CD4-positive, alpha-beta T cell (primary cell): ENCODE measurements around the gene BRPF3. TPM values are rescaled to one million over a fixed set of nuclear protein-coding genes. Genes with fewer than 3 reads are reported as not detected.

Experiments used
- ATAC-seq: fragments of 200-7000 bp; cut with Tn5 transposase; one replicate; pipeline ENCODE4 v1.10.0; 2022; ENCODE audit warnings: mild to moderate bottlenecking; ENCODE audit not compliant: poor library complexity
- CTCF ChIA-PET: fragments of 350-600 bp; sonication (Branson Sonifier 250); formaldehyde crosslinking; loops from one replicate; lab custom pipeline; 2021; ENCODE audit warnings: antibody characterized with exemption, inconsistent platforms; lab: Charles Lee
- POLR2A ChIA-PET: fragments of 350-600 bp; sonication (Branson Sonifier 250); formaldehyde crosslinking; loops from one replicate; lab custom pipeline; 2021; ENCODE audit warnings: antibody characterized with exemption, inconsistent platforms; lab: Charles Lee
- DNase-seq, 14 experiments: peaks; one replicate each; pipeline ENCODE4 v3.0.0-alpha.2; 2013 to 2020; ENCODE audit warnings: mixed read lengths in 2 of 14
- H3K27ac ChIP-seq, 2 donors: one replicate each; pipeline versions ENCODE4 v1.5.1 to v1.7.0; 2013; ENCODE audit warnings: low read length in 2 of 2, low read depth in 1 of 2, mild to moderate bottlenecking in 1 of 2
- H3K27me3 ChIP-seq, 2 experiments: 1 replicate in 1 of 2; 2 replicates in 1 of 2; pipeline versions ENCODE4 v1.6.1 to v1.7.0; 2013; ENCODE audit warnings: low read length in 2 of 2, control low read depth in 1 of 2, mild to moderate bottlenecking in 1 of 2, moderate library complexity in 1 of 2; ENCODE audit not compliant: insufficient read depth in 2 of 2, control insufficient read depth in 1 of 2
- H3K36me3 ChIP-seq: one replicate; pipeline ENCODE4 v1.6.1; 2013; ENCODE audit warnings: low read length, control low read depth; ENCODE audit not compliant: insufficient read depth
- H3K4me1 ChIP-seq: one replicate; pipeline ENCODE4 v1.6.1; 2013; ENCODE audit warnings: low read length, control low read depth; ENCODE audit not compliant: insufficient read depth
- H3K4me3 ChIP-seq: one replicate; pipeline ENCODE4 v1.5.1; 2013; ENCODE audit warnings: mild to moderate bottlenecking, low read length, moderate library complexity
- H3K9me3 ChIP-seq, 2 experiments: 1 replicate in 1 of 2; 2 replicates in 1 of 2; pipeline versions ENCODE4 v1.6.1 to v1.7.0; 2013; ENCODE audit warnings: low read length in 2 of 2, mild to moderate bottlenecking in 2 of 2, control low read depth in 1 of 2, moderate library complexity in 1 of 2; ENCODE audit not compliant: control insufficient read depth in 1 of 2, insufficient read depth in 1 of 2
- H3K27ac Mint-ChIP-seq: one replicate; pipeline ENCODE4 v1.8.0; 2020; ENCODE audit warnings: mixed read lengths
- H3K27me3 Mint-ChIP-seq: one replicate; pipeline ENCODE4 v1.8.0; 2021; ENCODE audit warnings: mixed read lengths
- H3K36me3 Mint-ChIP-seq: one replicate; pipeline ENCODE4 v1.8.0; 2021; ENCODE audit warnings: low read depth, mixed read lengths
- H3K4me1 Mint-ChIP-seq: one replicate; pipeline ENCODE4 v1.8.0; 2021; ENCODE audit warnings: low read depth, mixed read lengths
- H3K4me3 Mint-ChIP-seq: one replicate; pipeline ENCODE4 v1.8.0; 2020; ENCODE audit warnings: mild to moderate bottlenecking, mixed read lengths
- H3K9me3 Mint-ChIP-seq: one replicate; pipeline ENCODE4 v1.8.0; 2020; ENCODE audit warnings: mixed read lengths
- CTCF ChIP-seq: fragments of 200-600 bp; IDR thresholded peaks from one replicate; pipeline ENCODE4 v1.8.0; 2022; ENCODE audit warnings: antibody characterized with exemption, mild to moderate bottlenecking
- intact Hi-C, 2 experiments: fragments of 100-400 bp; cut with DNase I in 1 of 2; cut with micrococcal nuclease in 1 of 2; formaldehyde crosslinking; loops; one replicate each; pipeline versions ENCODE4 v1.15.1 to v1.9.0; 2023 to 2025; cut with DNase I, micrococcal nuclease
- total RNA-seq, 174 experiments: library from RNA in 2 of 174; stranded (reverse) in 2 of 174; gene quantifications; one replicate each; pipeline ENCODE4 v1.2.3 and lab custom pipeline; 2021 to 2026

Gene BRPF3
- total RNA-seq, 2 experiments from 2014 or later, result 39.0 to 41.6 TPM

GRCh38 chr6:36197739-36198221, 1.2 kb downstream of the BRPF3 start:
- POLR2A ChIA-PET, result interaction anchor here (1.1 to 2.6 kb wide), 5 partner anchors 39 to 170 kb away, joined by 3 to 17 read pairs (median 6); partner anchors contain the start of gene MAPK14
- H3K4me3 ChIP-seq, result peak overlapping the region; percentile 68

GRCh38 chr6:36198986-36199385, 2.4 kb downstream of the BRPF3 start:
- Histone ChIP-seq H3K36me3 (peaks cover 16% of the 10 kb centered on the region), H3K4me1 (peaks cover 67% of the 10 kb centered on the region), H3K9me3 (no peaks in the 10 kb centered on the region), H3K27ac (no peak overlapping the region), H3K27me3 (no peaks in the 10 kb centered on the region), H3K4me3 (no peak overlapping the region)
- H3K27ac Mint-ChIP-seq, result peak overlapping the region; percentile 1
- peaks cover 81% of the 10 kb centered on the region for H3K4me1 Mint-ChIP-seq
- DNase-seq (no peak), ATAC-seq (no peak)
- intact Hi-C loops, result no loop called here
- CTCF ChIA-PET, result interaction anchor here (1.2 kb wide), 1 partner anchor 104 kb away, joined by 4 read pairs; no protein-coding TSS in a partner anchor
- H3K9me3 Mint-ChIP-seq, result no peaks in the 10 kb centered on the region
- peak overlapping the region; percentile 56 for H3K4me3 Mint-ChIP-seq
- H3K27me3 Mint-ChIP-seq, result no peaks in the 10 kb centered on the region
- POLR2A ChIA-PET, result interaction anchor here (2.6 kb wide), 1 partner anchor 171 kb away, joined by 17 read pairs; the partner anchor contains the start of gene MAPK14
- TF ChIP-seq CTCF, result no peak
- H3K36me3 Mint-ChIP-seq, result peaks cover 46% of the 10 kb centered on the region

More at GRCh38 chr6:36197739-36198221, 1.2 kb downstream of the BRPF3 start:
- Histone ChIP-seq H3K36me3 (peaks cover 16% of the 10 kb centered on the region), H3K9me3 (no peaks in the 10 kb centered on the region), H3K27ac (no peak overlapping the region), H3K27me3 (no peaks in the 10 kb centered on the region), H3K4me1 (peaks cover 55% of the 10 kb centered on the region)
- H3K27ac Mint-ChIP-seq, result peak overlapping the region; percentile 96
- ATAC-seq (no peak), DNase-seq (no peak)
- H3K4me1 Mint-ChIP-seq, result peaks cover 69% of the 10 kb centered on the region
- H3K36me3 Mint-ChIP-seq, result peaks cover 34% of the 10 kb centered on the region
- TF ChIP-seq CTCF, result no peak
- no peaks in the 10 kb centered on the region for H3K9me3 Mint-ChIP-seq
- H3K27me3 Mint-ChIP-seq, result no peaks in the 10 kb centered on the region
- intact Hi-C loops, result loop anchor here in 1 of 2 experiments (1.0 to 2.0 kb wide), 3 partner anchors 67 to 170 kb away; partner anchors contain the start of genes MAPK13 and MAPK14
- H3K4me3 Mint-ChIP-seq, result peak overlapping the region; percentile 96
- CTCF ChIA-PET, result interaction anchor here (0.7 to 1.2 kb wide), 2 partner anchors 94 to 102 kb away, joined by 3 to 5 read pairs; no protein-coding TSS in a partner anchor

GRCh38 chr6:36200154-36200891, 3.8 kb downstream of the BRPF3 start:
- Mint-ChIP-seq H3K36me3 (peaks cover 55% of the 10 kb centered on the region), H3K9me3 (no peaks in the 10 kb centered on the region), H3K4me1 (peaks cover 90% of the 10 kb centered on the region), H3K4me3 (peak overlapping the region; percentile 56), H3K27ac (no peak overlapping the region), H3K27me3 (no peaks in the 10 kb centered on the region)
- ATAC-seq (no peak), DNase-seq (no peak)
- ChIA-PET POLR2A (no interaction called here), CTCF (no interaction called here)
- intact Hi-C loops, result no loop called here
- Histone ChIP-seq H3K9me3 (no peaks in the 10 kb centered on the region), H3K36me3 (peaks cover 23% of the 10 kb centered on the region), H3K4me3 (no peak overlapping the region), H3K4me1 (peaks cover 79% of the 10 kb centered on the region), H3K27me3 (no peaks in the 10 kb centered on the region), H3K27ac (no peak overlapping the region)
- TF ChIP-seq CTCF, result no peak
